AG04449 (cell line): Measurements from ENCODE around the gene LY6G6D.
A peak's percentile ranks its signal among the peaks of the same experiment; 100 is the strongest.

ENCODE experiments used
- CTCF ChIA-PET: fragments of 350-600 bp; formaldehyde crosslinking; extraction: SDS; loops from one replicate; lab custom pipeline; 2021; ENCODE audit warnings: antibody characterized with exemption; lab: Yijun Ruan, JAX
- POLR2A ChIA-PET: fragments of 400-600, 350-600 bp; formaldehyde crosslinking; extraction: SDS; loops from one replicate; lab custom pipeline; 2020; ENCODE audit warnings: antibody characterized with exemption, inconsistent platforms; lab: Yijun Ruan, JAX
- DNase-seq: peaks from one replicate; pipeline ENCODE4 v3.0.0-alpha.2; 2010; ENCODE audit warnings: low read depth, low spot score
- H3K4me3 ChIP-seq: 2 replicates; pipeline ENCODE4 v1.5.1; 2011; ENCODE audit warnings: low read depth, mild to moderate bottlenecking, control low read depth, low read length
- CTCF ChIP-seq: IDR thresholded peaks from one replicate; pipeline ENCODE4 v1.5.1; 2011; ENCODE audit warnings: mild to moderate bottlenecking, moderate library complexity, low read length, control low read depth, inconsistent platforms; ENCODE audit not compliant: insufficient read depth; ENCODE audit errors: missing control alignments

Gene LY6G6D

DNA sequence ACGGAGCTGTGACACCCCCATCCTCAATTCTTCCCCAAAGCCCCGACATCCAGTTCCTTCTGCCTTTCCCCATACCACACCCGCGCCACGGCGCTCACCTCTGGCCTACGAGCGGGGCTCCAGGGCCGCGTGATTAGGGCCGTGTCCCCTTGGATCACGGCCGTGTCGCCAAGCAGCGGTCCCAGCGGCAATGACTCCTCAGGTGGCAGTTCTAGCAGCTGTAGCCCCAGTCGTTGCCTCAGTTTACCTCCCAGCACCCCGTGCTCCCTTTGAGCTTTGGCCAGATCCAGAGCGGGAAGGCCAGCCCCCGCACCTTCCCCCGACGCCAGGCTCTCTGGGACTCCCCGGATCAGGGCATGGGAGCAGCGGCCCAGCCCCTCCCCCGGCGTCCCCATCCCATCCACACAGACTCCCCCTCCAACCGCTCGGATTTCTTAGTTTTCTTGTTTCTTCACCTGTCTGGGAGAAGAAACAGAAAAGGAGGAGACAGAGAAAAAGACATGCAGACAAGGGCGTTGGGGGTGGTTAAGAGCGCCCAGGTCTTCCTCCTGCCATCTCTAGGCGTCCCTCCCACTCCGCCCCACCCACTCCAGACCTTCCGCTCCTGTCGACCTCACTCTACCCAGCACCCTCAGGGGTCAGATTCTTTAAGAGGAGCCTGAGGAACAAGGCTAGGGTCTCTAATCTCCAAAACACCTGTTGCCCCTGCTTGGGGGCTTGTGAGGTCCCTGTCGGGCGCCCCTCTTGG, 13.8 kb downstream of the LY6G6D start, which contains the start of gene DDAH2:
Gene DDAH2 (minus strand): TSS at position 533 of the 748 bp plus-strand sequence. CDS start 138 bp downstream, at position 395.
- ChIA-PET POLR2A (interaction anchor here (0.9 to 3.9 kb wide), 14 partner anchors 9 to 134 kb away, joined by 3 to 16 read pairs (median 6); partner anchors contain the start of genes ABHD16A, HSPA1A, HSPA1B and HSPA1L), CTCF (interaction anchor here (1.1 to 3.9 kb wide), 11 partner anchors 10 to 223 kb away, joined by 3 to 24 read pairs (median 4); partner anchors contain the start of genes HSPA1A, HSPA1L, LY6G6D and MSH5)
- no peak for DNase-seq
- no peak for TF ChIP-seq CTCF
- peak within 1 kb of the TSS; percentile 89 for H3K4me3 ChIP-seq

DNA sequence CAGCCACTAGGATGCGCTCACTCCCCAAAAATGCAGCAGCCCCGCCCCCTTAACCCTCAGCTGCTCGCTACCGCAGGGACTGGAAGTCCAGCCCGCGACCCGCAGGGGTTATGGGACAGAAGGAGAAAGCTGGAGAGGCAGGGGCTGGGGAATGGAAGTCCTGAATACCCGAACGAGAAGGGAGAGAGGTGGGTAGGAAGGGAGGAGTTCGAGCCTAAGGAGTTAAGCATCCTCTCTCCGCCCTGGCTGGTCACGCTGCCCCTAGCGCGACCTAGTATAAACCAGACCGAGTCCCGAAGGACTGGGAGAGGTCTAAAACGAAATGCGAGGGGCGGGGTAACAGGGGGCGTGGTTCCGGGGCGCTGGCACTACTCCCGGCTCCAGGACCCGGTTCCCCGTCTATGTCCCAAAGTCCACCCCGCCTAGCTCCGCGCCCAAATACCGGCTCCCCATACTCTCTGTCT, 14.4 kb downstream of the LY6G6D start:
- peak overlapping the region; percentile 89 for H3K4me3 ChIP-seq
- ChIA-PET POLR2A (interaction anchor here (0.9 to 3.9 kb wide), 14 partner anchors 9 to 133 kb away, joined by 3 to 16 read pairs (median 6); partner anchors contain the start of genes ABHD16A, HSPA1A, HSPA1B and HSPA1L), CTCF (interaction anchor here (0.8 to 3.9 kb wide), 12 partner anchors 9 to 222 kb away, joined by 3 to 24 read pairs (median 5); partner anchors contain the start of genes HSPA1A, HSPA1L, LSM2 and LY6G6D)
- DNase-seq, result no peak
- TF ChIP-seq CTCF, result peak; percentile 72

- peak overlapping the region; percentile 89 for H3K4me3 ChIP-seq
- ChIA-PET CTCF (interaction anchor here (0.8 to 3.9 kb wide), 16 partner anchors 9 to 222 kb away, joined by 3 to 24 read pairs (median 4); partner anchors contain the start of genes HSPA1A, HSPA1L, LSM2 and LY6G6D), POLR2A (interaction anchor here (0.6 to 3.9 kb wide), 15 partner anchors 8 to 133 kb away, joined by 3 to 16 read pairs (median 6); partner anchors contain the start of genes ABHD16A, HSPA1A, HSPA1B and HSPA1L)
- DNase-seq, result no peak
- TF ChIP-seq CTCF, result no peak
Observed at GRCh38 chr6:31729979-31730630, 15.0 kb downstream of the LY6G6D start.

GRCh38 chr6:31730631-31731086, 15.5 kb downstream of the LY6G6D start:
- DNase-seq, result no peak
- no peak overlapping the region; the same call in 1 of the 2 replicates for H3K4me3 ChIP-seq
- ChIA-PET CTCF (interaction anchor here (0.8 to 3.9 kb wide), 12 partner anchors 9 to 150 kb away, joined by 3 to 24 read pairs (median 4); partner anchors contain the start of genes HSPA1A, HSPA1L, LSM2 and LY6G5C), POLR2A (interaction anchor here (0.6 to 3.9 kb wide), 11 partner anchors 10 to 132 kb away, joined by 3 to 16 read pairs (median 7); partner anchors contain the start of genes ABHD16A, HSPA1A, HSPA1B and HSPA1L)
- no peak for TF ChIP-seq CTCF

- POLR2A ChIA-PET, result interaction anchor here (0.9 kb wide), 1 partner anchor 96 kb away, joined by 6 read pairs; the partner anchor contains the start of gene HSPA1B
- TF ChIP-seq CTCF, result no peak
- H3K4me3 ChIP-seq, result no peak overlapping the region
- DNase-seq, result no peak
- CTCF ChIA-PET, result interaction anchor here (0.6 kb wide), 1 partner anchor 98 kb away, joined by 3 read pairs; no protein-coding TSS in a partner anchor
Observed at GRCh38 chr6:31732029-31732428, 16.9 kb downstream of the LY6G6D start.
